ENCODE data around the gene PHF13.

- TF ChIP-seq POLR2A (IDR thresholded peaks at IDR 0.05) (no peak), CTCF (IDR thresholded peaks at IDR 0.05) (no peak), EP300 (IDR thresholded peaks at IDR 0.05) (no peak)
Observed at GRCh38 chr1:6622396-6623152, 9.0 kb downstream of the PHF13 start.

Measured in tibial nerve (tissue), 4 donors.